ENCODE data around the gene SPATA31A7.
"Not testable (repeated sequence)": the region's sequence is repeated elsewhere in the genome, so short reads cannot be mapped to it uniquely, and the experiment has no call there.

The SPATA31A7 gene

DNA sequence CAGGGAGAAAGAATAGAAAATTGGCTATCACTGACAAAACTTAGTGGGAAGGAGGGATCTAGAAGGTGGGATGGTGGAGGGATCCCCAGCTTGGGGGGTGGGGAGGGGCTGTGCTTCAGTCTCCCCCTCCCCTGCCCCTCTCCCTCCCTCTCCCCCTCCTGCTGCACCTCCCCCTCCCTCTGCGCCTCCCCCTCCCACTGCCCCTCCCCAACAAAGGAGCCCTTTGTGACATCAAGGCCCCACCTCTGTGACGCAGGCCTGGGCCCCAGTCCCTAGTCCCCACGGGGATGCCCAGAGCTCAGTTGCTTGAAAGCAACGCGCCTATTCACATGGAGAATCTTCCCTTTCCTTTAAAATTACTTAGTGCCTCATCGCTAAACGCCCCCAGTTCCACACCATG is at the start of gene SPATA31A7:
TSS of gene SPATA31A7 (plus strand) at position 301 of the 400 bp plus-strand sequence. CDS start at position 330, 29 bp downstream.
- H3K4me2 ChIP-seq; H3K27ac ChIP-seq; H4K20me1 ChIP-seq; H3K9me3 ChIP-seq (replicated peaks in 1 of 11); H3K36me3 ChIP-seq; H3K27me3 ChIP-seq; H3K4me1 ChIP-seq; H3K4me3 ChIP-seq; H3K9ac ChIP-seq: not testable (repeated sequence)

GRCh38 chr9:61226438-61226837 is 36.6 kb downstream of the SPATA31A7 start:
- H3K27me3 ChIP-seq; H3K9ac ChIP-seq; H3K9me3 ChIP-seq (replicated peaks in 1 of 11); H3K4me1 ChIP-seq; H4K20me1 ChIP-seq; H3K4me2 ChIP-seq; H3K4me3 ChIP-seq; H3K36me3 ChIP-seq; H3K27ac ChIP-seq: not testable (repeated sequence)
